GM21737 (cell line): ENCODE data around the gene PCDHGB2.
"Not testable (repeated sequence)": the region's sequence is repeated elsewhere in the genome, so short reads cannot be mapped to it uniquely, and the experiment has no call there.

Experiments
- ATAC-seq: cut with Tn5 transposase; IDR thresholded peaks from one replicate; pipeline ENCODE4 v1.9.1; 2021; ENCODE audit warnings: mild to moderate bottlenecking, moderate library complexity; ENCODE audit not compliant: unreplicated experiment

PCDHGB2 gene

GRCh38 chr5:141349917-141350619 is 9.7 kb upstream of the PCDHGB2 start, which contains the start of gene PCDHGB1:
TSS of gene PCDHGB1 (plus strand) at chr5:141350099. CDS start at chr5:141350261, 162 bp downstream.
- ATAC-seq, result no peak

GRCh38 chr5:141351591-141351990 is 8.2 kb upstream of the PCDHGB2 start:
- ATAC-seq, result no peak

- ATAC-seq, result no peak
Observed at GRCh38 chr5:141354900-141355469, 4.8 kb upstream of the PCDHGB2 start, which contains the start of gene PCDHGA4. TSS of gene PCDHGA4 (plus strand) at chr5:141355021. CDS start at chr5:141355108, 87 bp downstream.

GRCh38 chr5:141355641-141356040 is 4.2 kb upstream of the PCDHGB2 start:
- no peak for ATAC-seq

- ATAC-seq, result no peak
Observed at GRCh38 chr5:141356133-141356532, 3.7 kb upstream of the PCDHGB2 start.

GRCh38 chr5:141356950-141357349 is 2.8 kb upstream of the PCDHGB2 start:
- no peak for ATAC-seq

- no peak for ATAC-seq
Observed at GRCh38 chr5:141360685-141361084, 891 bp downstream of the PCDHGB2 start.

GRCh38 chr5:141362719-141363118 is 2.9 kb downstream of the PCDHGB2 start:
- ATAC-seq, result no peak

- ATAC-seq, result no peak
Observed at GRCh38 chr5:141363952-141364660, 4.3 kb downstream of the PCDHGB2 start, which contains the start of gene PCDHGA5. TSS of gene PCDHGA5 (plus strand) at chr5:141364162. CDS start at chr5:141364331, 169 bp downstream.

- no peak for ATAC-seq
Observed at GRCh38 chr5:141366016-141366896, 6.5 kb downstream of the PCDHGB2 start.

GRCh38 chr5:141369994-141370848 is 10.4 kb downstream of the PCDHGB2 start, which contains the start of gene PCDHGB3:
TSS of gene PCDHGB3 (plus strand) at chr5:141370242. CDS start at chr5:141370395, 153 bp downstream.
- ATAC-seq, result peak; percentile 69

GRCh38 chr5:141371572-141372475 is 12.0 kb downstream of the PCDHGB2 start:
- ATAC-seq, result no peak

GRCh38 chr5:141373673-141374317 is 14.0 kb downstream of the PCDHGB2 start, which contains the start of gene PCDHGA6:
TSS of gene PCDHGA6 (plus strand) at chr5:141373891. CDS start at chr5:141374084, 193 bp downstream.
- no peak for ATAC-seq

GRCh38 chr5:141374627-141375026 is 14.8 kb downstream of the PCDHGB2 start:
- no peak for ATAC-seq

- not testable (repeated sequence) for ATAC-seq
Observed at GRCh38 chr5:141375444-141376155, 15.8 kb downstream of the PCDHGB2 start.

GRCh38 chr5:141382469-141383294 is 22.9 kb downstream of the PCDHGB2 start, which contains the start of gene PCDHGA7:
TSS of gene PCDHGA7 (plus strand) at chr5:141382742. CDS start at chr5:141382900, 158 bp downstream.
- no peak for ATAC-seq
